IMR-90 (cell line): ENCODE data around the gene RAD51B. TPM values are rescaled to one million over a fixed set of nuclear protein-coding genes. Genes with fewer than 3 reads are reported as not detected.
A peak's percentile ranks its signal among the peaks of the same experiment; 100 is the strongest.

Experiments used
- ATAC-seq: fragments of 200-7000 bp; cut with Tn5 transposase; 2 replicates; pipeline ENCODE4 v1.9.1; 2020; ENCODE audit warnings: low read depth, mild to moderate bottlenecking, moderate library complexity
- BruUV-seq: library from RNA; stranded (reverse); fragments of 400-500 nt; replicated peaks from 2 replicates; lab custom pipeline; 2021; lab: Mats Ljungman, UMichigan
- CTCF ChIA-PET: fragments of 300-600 bp; formaldehyde crosslinking; extraction: SDS; loops from one replicate; lab custom pipeline; 2021; ENCODE audit warnings: antibody characterized with exemption; lab: Yijun Ruan, JAX
- POLR2A ChIA-PET: fragments of 300-600 bp; sonication (Branson Sonifier 250); formaldehyde crosslinking; loops from one replicate; lab custom pipeline; 2022; ENCODE audit warnings: antibody characterized with exemption; ENCODE audit not compliant: unreplicated experiment; lab: Charles Lee
- DNase-seq: peaks from one replicate; pipeline ENCODE4 v3.0.0; 2013
- H2AFZ ChIP-seq: replicated peaks from 2 replicates; pipeline ENCODE3; 2013; ENCODE audit warnings: low read length, mild to moderate bottlenecking; ENCODE audit not compliant: poor library complexity
- H2AK5ac ChIP-seq: 2 replicates; pipeline ENCODE4 v1.6.1; 2013; ENCODE audit warnings: low read depth, low read length, inconsistent platforms
- H2AK9ac ChIP-seq: replicated peaks from 2 replicates; pipeline ENCODE3; 2013; ENCODE audit warnings: mild to moderate bottlenecking, low read depth, low read length, moderate library complexity; ENCODE audit not compliant: poor library complexity
- H2BK120ac ChIP-seq: 2 replicates; pipeline ENCODE4 v1.6.1; 2013; ENCODE audit warnings: low read depth, low read length, inconsistent platforms
- H2BK15ac ChIP-seq: 3 replicates; pipeline ENCODE4 v1.6.1; 2013; ENCODE audit warnings: low read depth, low read length, inconsistent platforms
- H2BK20ac ChIP-seq: 2 replicates; pipeline ENCODE4 v1.6.1; 2013; ENCODE audit warnings: low read depth, mild to moderate bottlenecking, inconsistent platforms, low read length, moderate library complexity
- H2BK5ac ChIP-seq: 2 replicates; pipeline ENCODE4 v1.6.1; 2013; ENCODE audit warnings: mild to moderate bottlenecking, low read depth, low read length, inconsistent platforms; ENCODE audit not compliant: poor library complexity, severe bottlenecking
- H3K14ac ChIP-seq: replicated peaks from 2 replicates; pipeline ENCODE4 v1.6.1; 2013; ENCODE audit warnings: low read depth, low read length, inconsistent platforms
- H3K18ac ChIP-seq: 2 replicates; pipeline ENCODE4 v1.6.1; 2013; ENCODE audit warnings: low read depth, low read length, control low read depth
- H3K23ac ChIP-seq: 2 replicates; pipeline ENCODE4 v1.6.1; 2013; ENCODE audit warnings: low read depth, low read length, inconsistent platforms
- H3K27ac ChIP-seq: 2 replicates; pipeline ENCODE4 v1.5.1; 2013; ENCODE audit warnings: mild to moderate bottlenecking, control low read depth, low read length; ENCODE audit not compliant: insufficient read depth
- H3K27me3 ChIP-seq: 2 replicates; pipeline ENCODE4 v1.6.1; 2013; ENCODE audit warnings: low read length; ENCODE audit not compliant: control insufficient read depth, insufficient read depth
- H3K36me3 ChIP-seq: 2 replicates; pipeline ENCODE4 v1.6.1; 2013; ENCODE audit warnings: low read length, mixed read lengths; ENCODE audit not compliant: control insufficient read depth, insufficient read depth
- H3K4ac ChIP-seq: 2 replicates; pipeline ENCODE4 v1.6.1; 2013; ENCODE audit warnings: low read depth, low read length, inconsistent platforms
- H3K4me1 ChIP-seq: 2 replicates; pipeline ENCODE4 v1.6.1; 2013; ENCODE audit warnings: low read length, mixed read lengths; ENCODE audit not compliant: control insufficient read depth, insufficient read depth
- H3K4me2 ChIP-seq: 2 replicates; pipeline ENCODE4 v1.6.1; 2013; ENCODE audit warnings: low read depth, mild to moderate bottlenecking, control low read depth, low read length, moderate library complexity
- H3K4me3 ChIP-seq: 2 replicates; pipeline ENCODE4 v1.5.1; 2013; ENCODE audit warnings: low read depth, mild to moderate bottlenecking, control low read depth, low read length, moderate library complexity; ENCODE audit not compliant: insufficient read depth
- H3K56ac ChIP-seq: 2 replicates; pipeline ENCODE4 v1.6.1; 2013; ENCODE audit warnings: low read length, inconsistent platforms; ENCODE audit not compliant: insufficient read depth; ENCODE audit errors: extremely low read depth
- H3K79me1 ChIP-seq, 2 experiments: 2 replicates each; pipeline ENCODE4 v1.6.1; 2013; ENCODE audit warnings: low read length in 2 of 2, inconsistent platforms in 1 of 2, low read depth in 1 of 2
- H3K9ac ChIP-seq: 2 replicates; pipeline ENCODE4 v1.6.1; 2013; ENCODE audit warnings: low read depth, low read length, control low read depth
- H3K9me1 ChIP-seq: 2 replicates; pipeline ENCODE4 v1.6.1; 2013; ENCODE audit warnings: low read length, inconsistent platforms; ENCODE audit not compliant: insufficient read depth
- H3K9me3 ChIP-seq: 2 replicates; pipeline ENCODE4 v1.6.1; 2013; ENCODE audit warnings: low read length; ENCODE audit not compliant: control insufficient read depth, insufficient read depth
- H4K20me1 ChIP-seq: 2 replicates; pipeline ENCODE4 v1.6.1; 2013; ENCODE audit warnings: low read length, inconsistent platforms; ENCODE audit not compliant: insufficient read depth
- H4K5ac ChIP-seq: 2 replicates; pipeline ENCODE4 v1.6.1; 2013; ENCODE audit warnings: mild to moderate bottlenecking, low read depth, low read length, control low read depth
- H4K8ac ChIP-seq, 2 experiments: 2 replicates each; pipeline ENCODE4 v1.6.1; 2013; ENCODE audit warnings: low read depth in 2 of 2, low read length in 2 of 2, control low read depth in 1 of 2, inconsistent platforms in 1 of 2
- H4K91ac ChIP-seq: 2 replicates; pipeline ENCODE4 v1.6.1; 2013; ENCODE audit warnings: low read depth, low read length, inconsistent platforms; ENCODE audit not compliant: insufficient read depth
- BHLHE40 ChIP-seq: fragments of 150-350 bp; IDR thresholded peaks from 2 replicates; pipeline ENCODE4 v1.6.1; 2016; ENCODE audit warnings: mild to moderate bottlenecking, low read depth, low read length
- CTCF ChIP-seq: conservative IDR thresholded peaks from 2 replicates; pipeline ENCODE4 v1.5.1; 2012; ENCODE audit warnings: mild to moderate bottlenecking, low read depth, low read length, improper control_type of control experiment
- RAD21 ChIP-seq: IDR thresholded peaks from 2 replicates; pipeline ENCODE4 v1.6.1; 2012; ENCODE audit warnings: low read length, improper control_type of control experiment
- WGBS, 2 experiments: methylation state at CpG; one replicate each; pipeline versions ENCODE4 v1.1.5 to v1.1.7; 2013; ENCODE audit warnings: missing lambda C conversion rate in 2 of 2; ENCODE audit not compliant: insufficient read length in 1 of 2; ENCODE audit errors: extremely low coverage in 2 of 2; 5-methylcytosine and 5-hydroxymethylcytosine counted together
- dilution Hi-C: fragments of 300-500 bp; cut with HindIII; formaldehyde crosslinking; loops from one replicate; pipeline ENCODE4 v1.14.3; 2018; ENCODE audit warnings: low sequenced_read_pairs; ENCODE audit not compliant: unreplicated experiment
- in situ Hi-C: fragments of 300-500 bp; cut with MboI; formaldehyde crosslinking; loops from 3 replicates; pipeline ENCODE4 v1.14.3; 2019; ENCODE audit warnings: low sequenced_read_pairs, inconsistent platforms, mixed read lengths
- intact Hi-C: fragments of 100-400 bp; cut with micrococcal nuclease; formaldehyde crosslinking; loops from 2 replicates; pipeline ENCODE4 v1.10.0; 2022
- polyA plus RNA-seq, 3 experiments: library from polyadenylated mRNA; depleted of rRNA; stranded (reverse); fragments of >200 nt; gene quantifications; 2 replicates each; pipeline ENCODE4 v1.2.3, GENCODE V29; 2012; ENCODE audit warnings: low replicate concordance in 1 of 3
- total RNA-seq: library from RNA; depleted of rRNA; stranded (reverse); fragments of >200 nt; gene quantifications from 2 replicates; pipeline ENCODE4 v1.2.3, GENCODE V29; 2012

The RAD51B gene
- total and polyA plus RNA-seq, 2 of the 4 experiments (the other 2 are of a cell fraction), result 5.1 to 18.8 TPM

GRCh38 chr14:68408680-68409079 is 589.1 kb downstream of the RAD51B start:
- CTCF ChIA-PET, result interaction anchor here (0.6 to 0.7 kb wide), 2 partner anchors 18 to 292 kb away, joined by 3 read pairs; no protein-coding TSS in a partner anchor
- Histone ChIP-seq H2BK15ac (0 out of 3 replicates have a peak overlapping the region, but pooled peaks have one; percentile 20), H2AK5ac (no peak overlapping the region), H3K4ac (no peak overlapping the region), H3K9ac (no peak overlapping the region), H3K56ac (no peak overlapping the region), H4K8ac (no peak overlapping the region), H3K79me1 (peaks cover 0 to 4% of the 10 kb centered on the region in 2 experiments; a peak in 1 of 4 replicates), H3K23ac (no peak overlapping the region), H2AFZ (no peak overlapping the region), H4K91ac (no peak overlapping the region), H3K27ac (no peak overlapping the region), H3K14ac (no peak overlapping the region; the same call in 1 of the 2 replicates), H2AK9ac (no peak overlapping the region), H3K9me1 (peaks cover 13% of the 10 kb centered on the region), H3K4me3 (no peak overlapping the region), H4K20me1 (no peaks in the 10 kb centered on the region), H3K18ac (peak overlapping the region; percentile 65; the same call in 1 of the 2 replicates), H2BK120ac (no peak overlapping the region), H3K4me2 (no peak overlapping the region), H3K9me3 (no peaks in the 10 kb centered on the region), H2BK20ac (no peak overlapping the region), H3K27me3 (no peaks in the 10 kb centered on the region), H3K36me3 (no peaks in the 10 kb centered on the region), H2BK5ac (no peak overlapping the region), H3K4me1 (peaks cover 17% of the 10 kb centered on the region), H4K5ac (no peak overlapping the region)
- intact Hi-C loops (loop anchor here (5.0 kb wide), 1 partner anchor 466 kb away; no protein-coding TSS in a partner anchor), in situ Hi-C loops (no loop called here), dilution Hi-C loops (no loop called here)
- peak; percentile 48 for DNase-seq
- BruUV-seq, result no TSS peak
- POLR2A ChIA-PET, result no interaction called here
- ATAC-seq, result no peak
- WGBS, 2 experiments, result no CpG with 5 or more reads among the region's 4 CpGs
- TF ChIP-seq BHLHE40 (no peak), CTCF (peak; percentile 33), RAD21 (peak; percentile 31; the same call in 1 of the 2 replicates)
